ENCODE data around the gene TAF4B.
"Not testable (repeated sequence)": the region's sequence is repeated elsewhere in the genome, so short reads cannot be mapped to it uniquely, and the experiment has no call there.

Gene TAF4B

GRCh38 chr18:26301681-26302080, 75.4 kb downstream of the TAF4B start:
- Histone ChIP-seq H3K4me2 (ENCODE audit: low read length, poor library complexity, severe bottlenecking) (no peak overlapping the region), H2BK12ac (ENCODE audit: low read length in 2 of 2) (no peak overlapping the region), H3K4me1 (ENCODE audit: control insufficient read depth, insufficient read depth, low read depth, low read length) (peaks cover 2% of the 10 kb centered on the region), H3K4me3 (ENCODE audit: insufficient read depth in 1 of 2, low read depth in 1 of 2, low read length in 2 of 2) (no peak overlapping the region), H3K4ac (ENCODE audit: low read depth in 1 of 2, low read length in 2 of 2) (no peak overlapping the region), H3K18ac (ENCODE audit: low read depth in 1 of 2, low read length in 2 of 2) (no peak overlapping the region), H3K27me3 (ENCODE audit: control insufficient read depth in 1 of 2, insufficient read depth in 1 of 2, low read length in 2 of 2) (no peaks in the 10 kb centered on the region), H4K8ac (ENCODE audit: low read length) (no peak overlapping the region), H3K79me1 (replicated peaks; ENCODE audit: low read length, poor library complexity, severe bottlenecking) (no peaks in the 10 kb centered on the region), H3K27ac (ENCODE audit: low read length, poor library complexity, severe bottlenecking) (no peak overlapping the region), H3K23ac (ENCODE audit: low read length in 2 of 2) (no peak overlapping the region), H3K9ac (ENCODE audit: low read length) (no peak overlapping the region), H2BK120ac (ENCODE audit: low read depth, low read length) (no peak overlapping the region), H2BK5ac (ENCODE audit: low read depth, low read length, poor library complexity, severe bottlenecking) (no peak overlapping the region), H2AK5ac (ENCODE audit: low read length, severe bottlenecking) (no peak overlapping the region), H3K9me3 (ENCODE audit: control insufficient read depth, low read length) (no peaks in the 10 kb centered on the region), H3K14ac (ENCODE audit: low read length in 2 of 2) (no peak overlapping the region), H2BK15ac (ENCODE audit: low read depth, poor library complexity, severe bottlenecking) (no peak overlapping the region), H2AFZ (ENCODE audit: low read depth, low read length) (no peak overlapping the region), H3K36me3 (ENCODE audit: control insufficient read depth in 1 of 2, insufficient read depth in 2 of 2, low read depth in 1 of 2, low read length in 2 of 2) (no peaks in the 10 kb centered on the region), H4K91ac (ENCODE audit: low read length) (no peak overlapping the region)
- DNase-seq: peak; percentile 9
- WGBS: 77% methylated on average over 3 of the region's 3 CpGs

- not testable (repeated sequence) for H2AFZ ChIP-seq (ENCODE audit: low read depth, low read length); H4K91ac ChIP-seq (ENCODE audit: low read length); H2BK15ac ChIP-seq (ENCODE audit: low read depth, poor library complexity, severe bottlenecking); H3K9me3 ChIP-seq (ENCODE audit: control insufficient read depth, low read length); H3K23ac ChIP-seq (ENCODE audit: low read length in 2 of 2); H3K4me1 ChIP-seq (ENCODE audit: control insufficient read depth, insufficient read depth, low read depth, low read length); H3K27me3 ChIP-seq (ENCODE audit: control insufficient read depth in 1 of 2, insufficient read depth in 1 of 2, low read length in 2 of 2); H4K8ac ChIP-seq (ENCODE audit: low read length); H3K18ac ChIP-seq (ENCODE audit: low read depth in 1 of 2, low read length in 2 of 2); H3K4me2 ChIP-seq (ENCODE audit: low read length, poor library complexity, severe bottlenecking); DNase-seq; H3K4me3 ChIP-seq (ENCODE audit: insufficient read depth in 1 of 2, low read depth in 1 of 2, low read length in 2 of 2); H3K36me3 ChIP-seq (ENCODE audit: control insufficient read depth in 1 of 2, insufficient read depth in 2 of 2, low read depth in 1 of 2, low read length in 2 of 2); H2BK12ac ChIP-seq (ENCODE audit: low read length in 2 of 2); H3K27ac ChIP-seq (ENCODE audit: low read length, poor library complexity, severe bottlenecking); H2AK5ac ChIP-seq (ENCODE audit: low read length, severe bottlenecking); H3K14ac ChIP-seq (ENCODE audit: low read length in 2 of 2); H3K9ac ChIP-seq (ENCODE audit: low read length); H2BK120ac ChIP-seq (ENCODE audit: low read depth, low read length); H3K4ac ChIP-seq (ENCODE audit: low read depth in 1 of 2, low read length in 2 of 2); H2BK5ac ChIP-seq (ENCODE audit: low read depth, low read length, poor library complexity, severe bottlenecking); H3K79me1 ChIP-seq (replicated peaks; ENCODE audit: low read length, poor library complexity, severe bottlenecking)
- WGBS: 91% methylated on average over 2 of the region's 2 CpGs
Measured at GRCh38 chr18:26303222-26303621, 77.0 kb downstream of the TAF4B start.

DNA sequence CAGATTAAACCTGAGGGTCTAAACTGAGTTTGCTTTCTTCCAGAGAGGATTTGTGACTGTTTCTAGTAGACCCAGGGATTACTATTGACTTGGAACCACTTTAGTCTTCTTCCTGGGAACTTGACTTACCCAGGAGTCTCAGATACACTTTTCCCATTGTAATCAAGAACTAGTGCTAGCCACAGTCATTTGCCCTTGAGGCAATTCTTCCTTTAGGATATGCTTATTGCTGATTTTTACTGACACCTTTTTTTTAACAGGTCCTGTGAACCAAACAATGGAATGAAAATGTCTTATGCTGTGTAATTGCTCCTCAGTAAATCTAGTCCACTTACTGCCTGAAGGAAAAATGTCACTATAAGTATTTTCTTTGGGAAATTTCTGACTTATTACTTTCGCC, 78.3 kb downstream of the TAF4B start:
- no peak overlapping the region for H3K23ac ChIP-seq (ENCODE audit: low read length in 2 of 2)
- no peak overlapping the region for H4K8ac ChIP-seq (ENCODE audit: low read length)
- H3K4me1 ChIP-seq (ENCODE audit: control insufficient read depth, insufficient read depth, low read depth, low read length): peaks cover 2% of the 10 kb centered on the region
- no peak overlapping the region for H3K27ac ChIP-seq (ENCODE audit: low read length, poor library complexity, severe bottlenecking)
- H3K18ac ChIP-seq (ENCODE audit: low read depth in 1 of 2, low read length in 2 of 2): no peak overlapping the region
- H3K4me3 ChIP-seq (ENCODE audit: insufficient read depth in 1 of 2, low read depth in 1 of 2, low read length in 2 of 2): no peak overlapping the region
- no peaks in the 10 kb centered on the region for H3K79me1 ChIP-seq (replicated peaks; ENCODE audit: low read length, poor library complexity, severe bottlenecking)
- no peak overlapping the region for H2BK15ac ChIP-seq (ENCODE audit: low read depth, poor library complexity, severe bottlenecking)
- H2BK5ac ChIP-seq (ENCODE audit: low read depth, low read length, poor library complexity, severe bottlenecking): no peak overlapping the region
- H2AK5ac ChIP-seq (ENCODE audit: low read length, severe bottlenecking): no peak overlapping the region
- H3K9me3 ChIP-seq (ENCODE audit: control insufficient read depth, low read length): no peaks in the 10 kb centered on the region
- H3K27me3 ChIP-seq (ENCODE audit: control insufficient read depth in 1 of 2, insufficient read depth in 1 of 2, low read length in 2 of 2): no peaks in the 10 kb centered on the region
- no CpG with 5 or more reads among the region's 1 CpG for WGBS
- no peak overlapping the region for H2BK120ac ChIP-seq (ENCODE audit: low read depth, low read length)
- H3K36me3 ChIP-seq (ENCODE audit: control insufficient read depth in 1 of 2, insufficient read depth in 2 of 2, low read depth in 1 of 2, low read length in 2 of 2): no peaks in the 10 kb centered on the region
- no peak overlapping the region for H3K14ac ChIP-seq (ENCODE audit: low read length in 2 of 2)
- no peak overlapping the region for H3K4ac ChIP-seq (ENCODE audit: low read depth in 1 of 2, low read length in 2 of 2)
- H2BK12ac ChIP-seq (ENCODE audit: low read length in 2 of 2): no peak overlapping the region
- no peak overlapping the region for H3K4me2 ChIP-seq (ENCODE audit: low read length, poor library complexity, severe bottlenecking)
- H3K9ac ChIP-seq (ENCODE audit: low read length): no peak overlapping the region
- no peak for DNase-seq
- no peak overlapping the region for H2AFZ ChIP-seq (ENCODE audit: low read depth, low read length)
- no peak overlapping the region for H4K91ac ChIP-seq (ENCODE audit: low read length)

- no peaks in the 10 kb centered on the region for H3K4me1 ChIP-seq (ENCODE audit: control insufficient read depth, insufficient read depth, low read depth, low read length)
- no peak overlapping the region for H2BK5ac ChIP-seq (ENCODE audit: low read depth, low read length, poor library complexity, severe bottlenecking)
- no peak overlapping the region for H3K4me2 ChIP-seq (ENCODE audit: low read length, poor library complexity, severe bottlenecking)
- H3K18ac ChIP-seq (ENCODE audit: low read depth in 1 of 2, low read length in 2 of 2): no peak overlapping the region
- no peaks in the 10 kb centered on the region for H3K79me1 ChIP-seq (replicated peaks; ENCODE audit: low read length, poor library complexity, severe bottlenecking)
- H4K91ac ChIP-seq (ENCODE audit: low read length): no peak overlapping the region
- no peaks in the 10 kb centered on the region for H3K27me3 ChIP-seq (ENCODE audit: control insufficient read depth in 1 of 2, insufficient read depth in 1 of 2, low read length in 2 of 2)
- no peak overlapping the region for H3K23ac ChIP-seq (ENCODE audit: low read length in 2 of 2)
- H3K9ac ChIP-seq (ENCODE audit: low read length): no peak overlapping the region
- no peak overlapping the region for H3K14ac ChIP-seq (ENCODE audit: low read length in 2 of 2)
- no peak overlapping the region for H2AFZ ChIP-seq (ENCODE audit: low read depth, low read length)
- peak; percentile 59 for DNase-seq
- no CpG with 5 or more reads among the region's 3 CpGs for WGBS
- H2BK15ac ChIP-seq (ENCODE audit: low read depth, poor library complexity, severe bottlenecking): no peak overlapping the region
- H2AK5ac ChIP-seq (ENCODE audit: low read length, severe bottlenecking): no peak overlapping the region
- no peak overlapping the region for H4K8ac ChIP-seq (ENCODE audit: low read length)
- H2BK120ac ChIP-seq (ENCODE audit: low read depth, low read length): no peak overlapping the region
- H3K4me3 ChIP-seq (ENCODE audit: insufficient read depth in 1 of 2, low read depth in 1 of 2, low read length in 2 of 2): no peak overlapping the region
- no peak overlapping the region for H3K27ac ChIP-seq (ENCODE audit: low read length, poor library complexity, severe bottlenecking)
- H3K4ac ChIP-seq (ENCODE audit: low read depth in 1 of 2, low read length in 2 of 2): no peak overlapping the region
- H3K9me3 ChIP-seq (ENCODE audit: control insufficient read depth, low read length): no peaks in the 10 kb centered on the region
- H2BK12ac ChIP-seq (ENCODE audit: low read length in 2 of 2): no peak overlapping the region
- no peaks in the 10 kb centered on the region for H3K36me3 ChIP-seq (ENCODE audit: control insufficient read depth in 1 of 2, insufficient read depth in 2 of 2, low read depth in 1 of 2, low read length in 2 of 2)
Measured at GRCh38 chr18:26307161-26307773, 81.0 kb downstream of the TAF4B start.
